PC-3 (cell line): Measurements from ENCODE around the gene UNC13A. TPM values are rescaled to one million over a fixed set of nuclear protein-coding genes. Genes with fewer than 3 reads are reported as not detected.

ENCODE experiments used
- ATAC-seq: fragments of 200-7000 bp; cut with Tn5 transposase; 2 replicates; pipeline ENCODE4 v1.9.1; 2020; ENCODE audit warnings: mild to moderate bottlenecking, moderate library complexity
- BruUV-seq: library from RNA; stranded (reverse); fragments of 400-500 nt; replicated peaks from 2 replicates; lab custom pipeline; 2021; lab: Mats Ljungman, UMichigan
- CTCF ChIA-PET: fragments of 300-600 bp; sonication (Branson Sonifier 250); formaldehyde crosslinking; loops from one replicate; lab custom pipeline; 2022; ENCODE audit warnings: antibody characterized with exemption; lab: Charles Lee
- POLR2A ChIA-PET: fragments of 300-600 bp; sonication (Branson Sonifier 250); formaldehyde crosslinking; loops from one replicate; lab custom pipeline; 2022; ENCODE audit warnings: antibody characterized with exemption; ENCODE audit not compliant: unreplicated experiment; lab: Charles Lee
- DNase-seq: peaks from one replicate; pipeline ENCODE4 v3.0.0-alpha.2; 2015
- H2AFZ ChIP-seq: fragments of 300-600 bp; sonication (generic); 2 replicates; pipeline ENCODE4 v1.6.0; 2016; ENCODE audit warnings: antibody characterized with exemption, low read length
- H3F3A ChIP-seq: fragments of 300-600 bp; sonication (generic); one replicate; pipeline ENCODE4 v1.6.0; 2017; ENCODE audit warnings: antibody characterized with exemption, low read length, control low read depth, mild to moderate bottlenecking; ENCODE audit not compliant: unreplicated experiment
- H3K27ac ChIP-seq: fragments of 300-600 bp; sonication (generic); 2 replicates; pipeline ENCODE4 v1.5.1; 2016; ENCODE audit warnings: mild to moderate bottlenecking, low read length
- H3K27me3 ChIP-seq: fragments of 300-600 bp; sonication (generic); 2 replicates; pipeline ENCODE4 v1.6.1; 2016; ENCODE audit warnings: low read length, mixed read lengths
- H3K36me3 ChIP-seq: fragments of 300-600 bp; sonication (generic); 2 replicates; pipeline ENCODE4 v1.6.1; 2016; ENCODE audit warnings: low read depth, mixed run types, low read length, mixed read lengths
- H3K4me1 ChIP-seq: fragments of 300-600 bp; sonication (generic); 2 replicates; pipeline ENCODE4 v1.5.1; 2016; ENCODE audit warnings: low read length; ENCODE audit not compliant: insufficient read depth
- H3K4me2 ChIP-seq: fragments of 300-600 bp; sonication (generic); 2 replicates; pipeline ENCODE4 v1.6.0; 2016; ENCODE audit warnings: low read length
- H3K4me3 ChIP-seq: fragments of 300-600 bp; sonication (generic); 2 replicates; pipeline ENCODE4 v1.5.1; 2016; ENCODE audit warnings: mild to moderate bottlenecking, low read length, mixed read lengths
- H3K79me2 ChIP-seq: fragments of 300-600 bp; sonication (generic); 2 replicates; pipeline ENCODE4 v1.6.1; 2017; ENCODE audit warnings: low read length, mixed read lengths
- H3K9ac ChIP-seq: fragments of 300-600 bp; sonication (generic); 2 replicates; pipeline ENCODE4 v1.6.0; 2016; ENCODE audit warnings: mild to moderate bottlenecking, low read length
- H3K9me2 ChIP-seq: fragments of 300-600 bp; sonication (generic); replicated peaks from 2 replicates; pipeline ENCODE4 v1.6.1; 2016; ENCODE audit warnings: mixed run types, low read length, mixed read lengths
- H3K9me3 ChIP-seq: fragments of 300-600 bp; sonication (generic); 2 replicates; pipeline ENCODE4 v1.6.1; 2016; ENCODE audit warnings: low read length, mixed read lengths
- H4K20me1 ChIP-seq: fragments of 300-600 bp; sonication (generic); 2 replicates; pipeline ENCODE4 v1.6.1; 2016; ENCODE audit warnings: low read length, mixed read lengths
- CTCF ChIP-seq: fragments of 300-600 bp; sonication (generic); conservative IDR thresholded peaks from 2 replicates; pipeline ENCODE4 v1.5.1; 2017; ENCODE audit warnings: antibody characterized with exemption, low read depth, mild to moderate bottlenecking, low read length
- EZH2 ChIP-seq: fragments of 300-600 bp; sonication (generic); IDR thresholded peaks from one replicate; pipeline ENCODE4 v1.6.1; 2017; ENCODE audit warnings: antibody characterized with exemption, mild to moderate bottlenecking, low read length; ENCODE audit not compliant: unreplicated experiment
- EZH2phosphoT487 ChIP-seq: fragments of 300-600 bp; sonication (generic); IDR thresholded peaks from 2 replicates; pipeline ENCODE4 v1.6.1; 2018; ENCODE audit warnings: mild to moderate bottlenecking, antibody characterized with exemption, low read length, borderline replicate concordance
- intact Hi-C: fragments of 100-400 bp; cut with micrococcal nuclease; formaldehyde crosslinking; loops from 2 replicates; pipeline ENCODE4 v1.9.0; 2023
- total RNA-seq: library from RNA; depleted of rRNA; stranded (reverse); fragments of >200 nt; gene quantifications from 2 replicates; pipeline ENCODE4 v1.2.3, GENCODE V29; 2014

The UNC13A gene
- total RNA-seq, 1 experiment from 2014 or later: not detected

- H3K4me3 ChIP-seq: 0 out of 2 replicates have a peak overlapping the region, but pooled peaks have one; percentile 43
- peak overlapping the region; percentile 62 for H3K4me2 ChIP-seq
- H3K79me2 ChIP-seq: no peaks in the 10 kb centered on the region
- ATAC-seq (peak; percentile 9; the same call in 1 of the 2 replicates), DNase-seq (no peak)
- H3K9me2 ChIP-seq: no peaks in the 10 kb centered on the region
- TF ChIP-seq CTCF (no peak), EZH2phosphoT487 (no peak)
- no peaks in the 10 kb centered on the region for H3K36me3 ChIP-seq
- H4K20me1 ChIP-seq: no peaks in the 10 kb centered on the region
- no peak overlapping the region for H3K27ac ChIP-seq
- CTCF ChIA-PET: interaction anchor here (0.5 to 1.0 kb wide), 2 partner anchors 160 to 165 kb away, joined by 6 to 11 read pairs; no protein-coding TSS in a partner anchor
- H3K9ac ChIP-seq: no peak overlapping the region
- intact Hi-C loops: no loop called here
- H2AFZ ChIP-seq: peak overlapping the region; percentile 72; the same call in 1 of the 2 replicates
- POLR2A ChIA-PET: no interaction called here
- H3F3A ChIP-seq: no peaks in the 10 kb centered on the region
- H3K4me1 ChIP-seq: 0 out of 2 replicates have a peak, but pooled peaks cover 6% of the 10 kb centered on the region
- H3K27me3 ChIP-seq: peaks cover 12% of the 10 kb centered on the region
- no peaks in the 10 kb centered on the region for H3K9me3 ChIP-seq
- no TSS peak for BruUV-seq
Observed at GRCh38 chr19:17606590-17607185, 81.5 kb downstream of the UNC13A start.

GRCh38 chr19:17605761-17606589, 82.2 kb downstream of the UNC13A start:
- peaks cover 19% of the 10 kb centered on the region for H3K27me3 ChIP-seq
- H3K79me2 ChIP-seq: no peaks in the 10 kb centered on the region
- no peak overlapping the region for H3K27ac ChIP-seq
- ATAC-seq (peak; percentile 78), DNase-seq (peak; percentile 58)
- no peaks in the 10 kb centered on the region for H4K20me1 ChIP-seq
- no peaks in the 10 kb centered on the region for H3F3A ChIP-seq
- no peak overlapping the region for H3K9ac ChIP-seq
- ChIA-PET POLR2A (no interaction called here), CTCF (interaction anchor here (1.0 kb wide), 1 partner anchor 161 kb away, joined by 11 read pairs; no protein-coding TSS in a partner anchor)
- TF ChIP-seq CTCF (peak; percentile 58), EZH2 (no peak)
- 0 out of 2 replicates have a peak, but pooled peaks cover 6% of the 10 kb centered on the region for H3K4me1 ChIP-seq
- intact Hi-C loops: no loop called here
- peak overlapping the region; percentile 43; the same call in 1 of the 2 replicates for H3K4me3 ChIP-seq
- H2AFZ ChIP-seq: peak overlapping the region; percentile 72
- no peaks in the 10 kb centered on the region for H3K9me3 ChIP-seq
- no peaks in the 10 kb centered on the region for H3K36me3 ChIP-seq
- peak overlapping the region; percentile 62 for H3K4me2 ChIP-seq
- no peaks in the 10 kb centered on the region for H3K9me2 ChIP-seq
- BruUV-seq: no TSS peak
